Gastroesophageal sphincter (tissue), 3 donors: ENCODE measurements around the gene MMRN1.

Experiments used
- CTCF ChIP-seq, 4 experiments: fragments of 200-600 bp in 2 of 4; fragments of 450-650 bp in 2 of 4; sonication (generic) in 1 of 4; IDR thresholded peaks; one replicate each; pipeline ENCODE4 v1.5.1; 2017 to 2019; ENCODE audit warnings: antibody characterized with exemption in 4 of 4, mild to moderate bottlenecking in 2 of 4, moderate library complexity in 2 of 4
- EP300 ChIP-seq: sonication (generic); formaldehyde crosslinking; IDR thresholded peaks from one replicate; pipeline ENCODE4 v1.6.1; 2017; ENCODE audit warnings: antibody characterized with exemption, mild to moderate bottlenecking
- POLR2A ChIP-seq, 2 donors: fragments of 450-650 bp; IDR thresholded peaks; one replicate each; pipeline ENCODE4 v1.6.1; 2017; ENCODE audit warnings: antibody characterized with exemption in 2 of 2, mild to moderate bottlenecking in 2 of 2, moderate library complexity in 1 of 2

- no peak for TF ChIP-seq POLR2A (IDR thresholded peaks at IDR 0.05)
- no peak for TF ChIP-seq CTCF (IDR thresholded peaks at IDR 0.05)
- no peak for TF ChIP-seq EP300
Observed at GRCh38 chr4:89994176-89994873, 99.7 kb downstream of the MMRN1 start.
